ENCODE results near the gene C14orf119.

C14orf119 gene

GRCh38 chr14:23129759-23130316 lies 34.5 kb downstream of the C14orf119 start:
- no peak for TF ChIP-seq CTCF (IDR thresholded peaks at IDR 0.05; ENCODE audit: low read depth, low read length)
- no peak for DNase-seq (ENCODE audit: extremely low read depth, low read depth)

GRCh38 chr14:23130871-23131270 lies 35.6 kb downstream of the C14orf119 start:
- DNase-seq (ENCODE audit: extremely low read depth, low read depth) = no peak
- TF ChIP-seq CTCF (IDR thresholded peaks at IDR 0.05; ENCODE audit: low read depth, low read length) = no peak

- no peak for DNase-seq (ENCODE audit: extremely low read depth, low read depth)
- no peak for TF ChIP-seq CTCF (IDR thresholded peaks at IDR 0.05; ENCODE audit: low read depth, low read length)
Measured at GRCh38 chr14:23131482-23131881, 36.2 kb downstream of the C14orf119 start.

GRCh38 chr14:23132970-23133369 lies 37.7 kb downstream of the C14orf119 start:
- no peak for TF ChIP-seq CTCF (IDR thresholded peaks at IDR 0.05; ENCODE audit: low read depth, low read length)
- no peak for DNase-seq (ENCODE audit: extremely low read depth, low read depth)

- DNase-seq (ENCODE audit: extremely low read depth, low read depth) = no peak
- no peak for TF ChIP-seq CTCF (IDR thresholded peaks at IDR 0.05; ENCODE audit: low read depth, low read length)
Measured at GRCh38 chr14:23136566-23137133, 41.3 kb downstream of the C14orf119 start.

- DNase-seq (ENCODE audit: extremely low read depth, low read depth) = no peak
- no peak for TF ChIP-seq CTCF (IDR thresholded peaks at IDR 0.05; ENCODE audit: low read depth, low read length)
Measured at GRCh38 chr14:23137192-23137812, 42.0 kb downstream of the C14orf119 start.

GRCh38 chr14:23137813-23138535 lies 42.7 kb downstream of the C14orf119 start:
- DNase-seq (ENCODE audit: extremely low read depth, low read depth) = no peak
- no peak for TF ChIP-seq CTCF (IDR thresholded peaks at IDR 0.05; ENCODE audit: low read depth, low read length)
